D721Med (cell line): Measurements from ENCODE around the gene CCDC68.

Experiments used
- DNase-seq: peaks from one replicate; pipeline ENCODE4 v3.0.0; 2011; ENCODE audit warnings: low spot score; ENCODE audit not compliant: insufficient read length
- FAIRE-seq: peaks from 2 replicates; lab custom pipeline; 2011; peaks lifted over from hg19 to GRCh38; lab: Jason Lieb, UNC
- TF ChIP-seq, protein P1 (sequence below): IDR thresholded peaks from 2 replicates; pipeline ENCODE4 v1.5.1; 2012; ENCODE audit warnings: mild to moderate bottlenecking, control low read depth; ENCODE audit not compliant: insufficient read depth; ENCODE audit errors: missing control alignments

The CCDC68 gene

DNA sequence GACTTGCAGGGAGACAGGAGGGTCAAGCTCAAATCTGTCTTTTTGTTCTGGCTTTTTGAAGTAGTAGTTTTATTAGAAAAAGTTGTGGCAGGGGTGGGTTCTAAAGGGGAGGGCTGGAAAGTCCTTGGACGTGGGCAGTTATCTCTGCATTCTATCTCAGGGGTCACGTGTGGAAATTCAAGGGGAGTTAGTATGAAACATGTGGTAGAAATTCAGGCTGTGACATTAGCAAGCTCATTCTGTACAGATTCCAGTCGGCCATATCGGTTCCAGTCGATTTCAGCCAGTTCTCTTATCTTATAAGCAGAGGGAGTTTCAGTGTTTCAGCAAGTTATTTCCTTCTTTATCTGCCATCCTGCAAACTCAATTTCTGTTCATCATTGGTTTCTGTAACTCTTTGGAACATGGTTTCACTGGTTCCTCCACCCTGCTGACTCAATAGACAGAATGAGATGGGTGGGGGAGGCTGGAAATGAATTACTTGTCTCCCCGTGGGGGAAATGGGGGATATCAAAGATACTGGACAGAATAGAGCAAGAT lies 78.0 kb downstream of the CCDC68 start:
- TF ChIP-seq, protein P1, sequence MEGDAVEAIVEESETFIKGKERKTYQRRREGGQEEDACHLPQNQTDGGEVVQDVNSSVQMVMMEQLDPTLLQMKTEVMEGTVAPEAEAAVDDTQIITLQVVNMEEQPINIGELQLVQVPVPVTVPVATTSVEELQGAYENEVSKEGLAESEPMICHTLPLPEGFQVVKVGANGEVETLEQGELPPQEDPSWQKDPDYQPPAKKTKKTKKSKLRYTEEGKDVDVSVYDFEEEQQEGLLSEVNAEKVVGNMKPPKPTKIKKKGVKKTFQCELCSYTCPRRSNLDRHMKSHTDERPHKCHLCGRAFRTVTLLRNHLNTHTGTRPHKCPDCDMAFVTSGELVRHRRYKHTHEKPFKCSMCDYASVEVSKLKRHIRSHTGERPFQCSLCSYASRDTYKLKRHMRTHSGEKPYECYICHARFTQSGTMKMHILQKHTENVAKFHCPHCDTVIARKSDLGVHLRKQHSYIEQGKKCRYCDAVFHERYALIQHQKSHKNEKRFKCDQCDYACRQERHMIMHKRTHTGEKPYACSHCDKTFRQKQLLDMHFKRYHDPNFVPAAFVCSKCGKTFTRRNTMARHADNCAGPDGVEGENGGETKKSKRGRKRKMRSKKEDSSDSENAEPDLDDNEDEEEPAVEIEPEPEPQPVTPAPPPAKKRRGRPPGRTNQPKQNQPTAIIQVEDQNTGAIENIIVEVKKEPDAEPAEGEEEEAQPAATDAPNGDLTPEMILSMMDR, result no peak
- DNase-seq (no peak), FAIRE-seq (no peak)

DNA sequence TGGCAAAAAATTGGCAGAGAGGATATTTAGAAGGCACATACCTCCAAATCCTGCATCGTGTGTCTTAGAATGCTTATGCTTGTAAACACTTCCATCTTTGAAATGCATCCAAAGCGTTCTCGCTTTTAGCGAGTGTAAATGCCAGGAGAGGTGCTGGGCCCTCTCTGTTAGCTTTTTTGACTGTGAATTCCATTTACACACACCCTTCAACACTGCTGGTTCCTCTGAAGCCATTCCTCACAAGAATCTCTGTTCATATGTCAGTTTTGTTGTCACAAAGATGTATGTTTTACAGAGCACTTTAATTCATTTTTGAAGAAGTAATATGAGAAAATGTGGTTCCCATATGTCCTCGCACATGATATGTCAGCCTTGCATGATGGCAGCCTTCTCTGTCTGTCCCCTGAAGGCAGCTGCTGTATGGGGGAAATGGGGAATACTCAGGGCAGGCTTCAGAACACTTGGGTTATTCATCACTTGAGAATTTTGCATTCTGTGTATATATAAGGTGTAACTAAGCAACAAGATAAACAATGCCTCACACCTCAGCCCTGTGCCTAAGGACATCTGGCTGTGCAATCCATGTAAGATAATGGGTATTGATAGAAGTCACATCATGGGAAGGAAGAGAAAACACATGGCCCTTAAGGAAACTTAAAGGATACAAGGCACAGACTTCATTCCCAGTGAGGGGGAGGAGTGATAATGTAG lies 78.7 kb downstream of the CCDC68 start:
- no peak for FAIRE-seq
- no peak for DNase-seq
- TF ChIP-seq, protein P1, result no peak

DNA sequence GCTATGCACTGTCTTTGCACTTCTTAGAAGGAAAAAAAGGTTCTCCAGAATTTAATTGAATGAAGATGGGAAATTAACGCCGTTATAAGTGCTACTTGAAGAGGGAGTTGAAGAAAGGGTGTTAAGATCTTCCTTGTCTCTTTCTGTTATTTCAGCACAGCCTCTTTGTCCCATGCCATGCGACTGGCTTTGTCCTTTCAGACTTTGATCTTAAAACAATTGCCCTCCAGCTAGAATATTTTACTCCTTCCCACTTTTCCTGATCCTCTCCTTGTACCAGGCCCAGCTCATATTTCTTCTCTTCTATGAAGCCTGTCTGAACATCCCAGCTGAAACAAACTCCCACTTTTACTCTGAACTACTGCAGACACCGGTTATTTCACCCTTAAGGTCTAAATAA lies 79.6 kb downstream of the CCDC68 start:
- DNase-seq, result no peak
- TF ChIP-seq, protein P1, result no peak
- FAIRE-seq, result no peak

DNA sequence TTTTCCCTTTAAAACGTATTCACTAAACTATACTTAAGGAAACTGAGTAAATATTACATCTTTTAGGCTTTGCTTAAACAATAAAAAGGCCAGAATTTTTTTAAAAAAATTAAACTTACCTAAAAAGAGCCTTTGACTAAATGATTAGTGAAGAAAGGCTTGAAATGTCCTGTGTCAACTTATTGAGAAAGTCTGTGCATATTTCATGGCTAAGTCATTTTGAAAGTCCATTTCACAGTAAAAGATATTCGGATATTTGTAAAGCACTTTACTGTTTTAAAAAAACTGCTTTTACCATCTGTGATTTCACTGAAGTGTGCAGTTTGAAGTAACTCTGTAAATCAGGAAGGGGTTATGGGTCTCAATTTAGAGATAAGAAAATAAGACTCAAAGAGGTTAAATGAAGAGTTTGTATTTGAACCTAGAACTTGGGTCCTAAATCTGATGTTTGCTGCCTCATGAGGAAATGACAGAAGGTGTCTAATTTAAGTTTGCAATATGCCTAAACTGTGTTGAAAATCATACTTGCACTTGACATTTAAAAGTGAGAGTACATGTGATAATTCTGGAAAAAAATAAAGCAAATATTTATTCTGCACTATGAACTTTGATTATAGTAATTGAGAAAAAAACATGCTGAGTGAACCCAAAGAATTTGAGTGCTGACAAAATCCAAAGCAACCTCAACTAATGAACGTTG lies 80.5 kb downstream of the CCDC68 start:
- no peak for FAIRE-seq
- TF ChIP-seq, protein P1, result no peak

DNA sequence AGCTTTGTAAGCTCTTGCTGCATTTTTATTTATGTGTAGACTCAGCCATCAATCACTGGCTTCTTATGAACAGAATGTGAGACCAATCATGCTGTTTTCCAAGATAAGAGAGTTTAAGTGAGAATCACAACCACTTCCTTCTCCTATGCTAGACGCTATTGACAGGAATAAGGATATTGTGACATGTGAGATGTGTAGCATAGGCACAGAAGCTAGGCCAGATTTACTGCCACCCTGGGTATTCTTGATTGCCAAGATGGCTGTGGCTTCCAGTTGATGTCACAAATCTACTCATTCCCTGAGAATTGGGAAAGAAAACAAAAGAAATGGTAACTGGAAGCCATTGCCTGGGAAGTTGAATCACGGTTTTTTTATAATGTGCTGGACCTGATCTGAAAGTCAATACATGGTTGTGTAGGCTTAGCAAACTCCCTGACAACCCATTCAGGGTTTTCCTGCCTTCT lies 81.1 kb downstream of the CCDC68 start:
- TF ChIP-seq, protein P1, result no peak
- FAIRE-seq, result peak; percentile 98
- DNase-seq, result no peak

More for the DNA sequence above, 80.5 kb downstream of the CCDC68 start:
- no peak for DNase-seq

DNA sequence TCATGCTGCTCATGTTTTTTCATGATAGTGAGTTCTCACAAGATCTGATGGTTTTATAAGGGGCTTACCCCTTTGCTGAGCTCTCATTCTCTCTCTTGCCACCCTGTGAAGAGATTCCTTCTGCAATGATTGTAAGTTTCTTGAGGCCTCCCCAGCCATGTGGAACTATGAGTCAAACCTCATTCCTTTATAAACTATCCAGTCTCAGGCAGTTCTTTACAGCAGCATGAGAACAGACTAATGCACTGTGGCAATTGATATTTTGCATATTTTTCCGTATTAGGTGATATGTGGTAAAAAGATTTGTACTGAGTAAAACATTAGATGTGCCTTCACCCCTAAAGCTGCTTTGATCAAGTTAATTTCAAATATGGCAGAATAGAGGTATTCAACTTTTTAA lies 82.2 kb downstream of the CCDC68 start:
- no peak for DNase-seq
- TF ChIP-seq, protein P1, result no peak
- FAIRE-seq, result no peak
